Hematopoietic multipotent progenitor cell treated with erythropoietin and hydrocortisone succinate and interleukin-3 and kit ligand, for 6 days (in vitro differentiated cells): ENCODE measurements around the gene IGF1R.

Experiments used
- DNase-seq: peaks from one replicate; pipeline ENCODE4 v3.0.0-alpha.2; 2015

Gene IGF1R

DNA sequence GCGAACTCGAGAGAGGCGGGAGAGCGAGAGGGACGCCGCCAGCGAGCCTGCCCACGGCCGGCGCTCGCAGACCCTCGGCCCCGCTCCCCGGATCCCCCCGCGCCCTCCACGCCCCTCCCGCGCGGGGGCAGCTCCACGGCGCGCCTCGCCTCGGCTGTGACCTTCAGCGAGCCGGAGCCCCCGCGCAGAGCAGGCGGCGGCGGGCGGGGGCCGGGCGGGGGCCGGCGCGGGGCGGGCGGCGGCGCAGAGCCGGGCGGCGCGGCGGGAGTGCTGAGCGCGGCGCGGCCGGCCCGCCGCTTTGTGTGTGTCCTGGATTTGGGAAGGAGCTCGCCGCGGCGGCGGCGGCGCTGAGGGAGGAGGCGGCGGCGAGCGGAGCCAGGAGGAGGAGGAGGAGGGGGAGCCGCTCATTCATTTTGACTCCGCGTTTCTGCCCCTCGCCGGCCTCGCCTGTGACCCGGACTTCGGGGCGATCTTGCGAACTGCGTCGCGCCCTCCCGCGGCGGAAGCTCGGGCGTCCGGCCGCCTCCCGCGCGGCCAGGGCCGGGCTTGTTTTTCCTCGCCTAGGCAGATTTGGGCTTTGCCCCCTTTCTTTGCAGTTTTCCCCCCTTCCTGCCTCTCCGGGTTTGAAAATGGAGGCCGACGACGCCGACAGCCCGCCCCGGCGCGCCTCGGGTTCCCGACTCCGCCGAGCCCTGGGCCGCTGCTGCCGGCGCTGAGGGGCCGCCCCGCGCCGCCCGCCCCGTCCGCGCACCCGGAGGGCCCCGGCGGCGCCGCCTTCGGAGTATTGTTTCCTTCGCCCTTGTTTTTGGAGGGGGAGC lies 524 bp downstream of the IGF1R start:
- peak; percentile 55 for DNase-seq

- DNase-seq: peak; percentile 62
Measured at GRCh38 chr15:98649472-98650416, 1.4 kb downstream of the IGF1R start.

DNA sequence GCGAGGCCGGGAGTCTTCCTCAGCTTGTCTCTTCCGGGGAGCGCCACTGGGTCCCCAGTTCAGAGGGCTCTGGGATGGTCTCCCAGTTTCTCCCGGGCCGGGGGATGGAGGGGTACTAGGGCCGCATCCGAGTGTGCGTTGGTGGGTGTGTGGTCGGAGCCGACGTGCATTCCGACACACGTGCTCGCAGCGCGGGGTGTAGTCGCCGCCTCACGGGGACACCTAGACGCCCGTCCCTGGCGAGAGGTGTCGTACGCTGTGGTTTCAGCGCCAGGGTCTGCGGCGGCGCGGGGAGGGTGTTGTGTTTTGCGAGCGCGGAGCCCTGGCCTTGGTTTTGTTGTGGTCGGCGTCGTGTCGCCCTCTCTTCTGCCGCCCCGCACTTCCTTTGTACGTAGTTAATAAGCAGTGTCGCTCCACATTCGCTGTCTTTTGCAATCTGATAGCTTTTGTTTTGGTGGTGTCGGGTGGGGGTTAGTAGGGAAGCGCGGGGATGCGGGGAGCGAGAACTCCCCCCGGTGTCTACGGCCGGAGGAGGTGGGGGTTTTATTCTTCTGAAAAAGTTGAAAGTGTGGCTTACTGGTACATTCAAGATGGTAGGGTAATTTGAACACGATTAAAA lies 2.2 kb downstream of the IGF1R start:
- DNase-seq: peak; percentile 54

DNA sequence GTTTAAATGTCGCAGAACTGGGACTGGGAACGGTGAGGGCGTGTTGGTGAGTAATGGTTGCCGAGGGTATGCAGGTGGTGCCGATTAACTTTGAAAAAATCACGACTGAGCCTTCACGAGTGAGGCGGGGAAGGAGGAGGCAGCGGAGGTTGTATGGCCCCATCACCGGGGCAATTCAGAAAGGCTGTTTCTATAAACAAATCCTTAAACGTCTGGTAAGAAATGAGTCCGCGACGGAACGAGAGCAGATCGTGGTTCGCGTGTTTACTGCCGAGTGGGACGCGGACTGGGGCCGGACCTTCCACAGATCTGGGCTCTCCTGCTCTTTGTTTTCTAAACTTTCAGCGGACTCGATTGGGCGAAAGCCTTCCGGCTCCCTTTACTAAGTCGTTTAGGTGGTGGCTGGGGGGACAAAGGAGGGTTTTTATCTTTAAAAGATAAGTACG lies 2.7 kb downstream of the IGF1R start:
- peak; percentile 18 for DNase-seq

DNA sequence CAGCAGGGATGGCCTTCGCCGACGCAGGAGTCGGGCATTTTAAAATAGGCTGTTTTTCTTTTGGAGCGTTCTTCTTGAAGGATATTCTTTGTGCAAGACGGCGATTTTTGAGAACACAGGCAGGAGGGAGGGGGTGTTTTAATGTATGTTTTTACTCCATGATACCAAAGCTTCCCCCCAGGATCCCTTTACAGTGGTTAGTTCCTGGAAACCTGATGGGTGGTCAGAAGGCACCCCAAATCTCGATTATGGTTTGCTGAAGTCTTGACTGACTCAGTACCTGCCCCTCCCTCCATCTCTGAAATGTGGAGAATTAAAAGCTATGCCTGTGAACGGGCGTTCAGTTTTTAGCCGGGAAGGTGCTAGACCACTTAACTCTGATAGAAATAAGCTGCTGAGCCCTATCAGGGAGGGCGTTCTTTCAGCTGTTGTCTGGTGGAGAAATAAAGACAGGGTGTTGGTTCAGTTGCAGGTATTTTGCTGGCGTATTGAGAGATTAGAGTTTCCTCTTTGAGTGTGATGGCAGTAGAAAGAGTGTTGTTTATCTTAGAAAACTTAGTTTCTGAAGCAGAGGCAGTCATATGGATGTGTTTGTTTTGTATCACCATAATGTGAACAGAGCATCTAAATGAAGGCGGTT lies 3.4 kb downstream of the IGF1R start:
- peak; percentile 64 for DNase-seq

DNA sequence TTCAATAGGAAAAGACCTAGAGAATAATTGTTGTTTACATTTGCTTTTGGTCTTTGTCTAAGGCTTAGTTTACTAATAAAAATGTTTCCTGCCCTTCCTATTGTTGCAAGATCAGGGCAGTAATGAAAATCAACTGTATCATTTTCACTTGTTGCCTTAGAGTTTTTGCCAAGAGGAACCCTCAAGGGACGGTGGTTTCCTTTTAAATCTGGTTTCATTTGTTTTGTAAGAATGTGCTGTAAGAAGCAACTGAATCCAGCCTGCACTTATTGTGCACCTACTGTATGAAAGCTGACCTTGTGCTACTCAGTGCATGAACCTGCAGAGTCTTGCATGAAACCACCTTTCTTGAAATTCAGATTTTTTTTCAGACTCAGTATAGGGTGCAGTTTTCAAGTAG lies 5.3 kb downstream of the IGF1R start:
- DNase-seq: no peak

DNA sequence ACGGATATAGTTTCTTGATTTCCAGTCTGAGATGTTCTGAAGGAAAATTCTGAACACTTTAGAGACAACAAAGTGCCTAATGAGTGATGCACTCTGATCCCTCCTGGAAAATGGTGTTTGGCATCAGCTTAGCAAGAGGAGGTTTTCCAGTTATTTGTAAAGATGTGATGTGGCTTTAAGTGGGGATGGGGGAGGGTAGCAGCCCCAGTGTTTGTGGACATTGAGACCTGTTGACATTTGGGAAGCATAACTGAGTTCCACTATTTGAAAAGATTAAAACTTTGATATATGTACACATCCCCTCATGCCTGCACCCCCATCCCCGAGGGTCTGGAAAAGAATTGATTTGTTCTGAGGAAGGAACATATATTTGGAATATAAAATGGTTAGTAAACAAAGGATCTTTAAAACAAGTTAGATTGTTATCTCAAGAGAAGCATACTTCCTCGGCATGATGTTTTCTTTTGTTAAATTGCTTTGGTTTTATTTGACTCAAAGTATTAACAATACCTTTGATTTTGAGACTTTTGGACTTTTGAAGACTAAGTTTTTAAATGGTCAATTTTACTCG lies 6.5 kb downstream of the IGF1R start:
- no peak for DNase-seq

DNA sequence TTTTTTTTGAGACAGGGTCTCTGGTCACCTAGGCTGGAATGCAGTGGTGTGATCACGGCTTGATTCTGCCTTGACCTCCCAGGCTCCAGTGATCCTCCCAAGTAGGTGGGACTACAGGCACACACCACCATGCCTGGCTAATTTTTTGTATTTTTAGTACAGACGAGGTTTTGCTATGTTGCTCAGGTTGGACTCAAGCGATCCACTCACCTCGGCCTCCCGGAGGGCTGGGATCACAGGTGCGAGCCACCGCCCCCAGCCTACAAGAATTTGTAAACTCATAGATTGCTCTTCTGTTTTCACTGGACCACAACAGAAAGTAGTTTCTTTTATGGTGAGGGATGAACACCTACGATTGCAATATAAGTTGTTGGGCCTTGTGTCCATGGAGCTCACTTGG lies 7.4 kb downstream of the IGF1R start:
- no peak for DNase-seq

DNA sequence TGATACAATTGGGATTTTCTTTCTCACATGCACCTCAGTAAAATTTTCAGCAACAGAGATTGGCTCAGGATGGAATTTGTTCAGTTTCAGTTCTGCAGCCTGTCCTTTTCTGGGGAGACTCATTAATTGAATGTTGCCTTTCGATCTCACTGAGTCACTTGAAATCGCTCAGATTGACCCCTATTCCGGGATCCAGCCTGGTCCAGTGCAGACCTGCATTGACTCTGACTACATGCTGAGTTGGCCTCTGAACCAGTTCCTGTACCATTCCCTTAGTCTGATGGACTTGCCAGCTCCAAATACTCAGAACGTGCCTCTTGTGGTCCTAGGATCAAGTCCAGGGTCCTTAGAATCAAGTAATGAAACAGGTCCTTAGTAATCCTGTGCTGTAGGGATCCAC lies 9.4 kb downstream of the IGF1R start:
- no peak for DNase-seq

GRCh38 chr15:98658831-98659699 lies 10.7 kb downstream of the IGF1R start:
- peak; percentile 80 for DNase-seq

GRCh38 chr15:98660055-98660454 lies 11.7 kb downstream of the IGF1R start:
- no peak for DNase-seq

GRCh38 chr15:98663045-98663444 lies 14.7 kb downstream of the IGF1R start:
- no peak for DNase-seq

- no peak for DNase-seq
Measured at GRCh38 chr15:98663606-98664005, 15.3 kb downstream of the IGF1R start.

GRCh38 chr15:98666441-98666840 lies 18.1 kb downstream of the IGF1R start:
- no peak for DNase-seq

DNA sequence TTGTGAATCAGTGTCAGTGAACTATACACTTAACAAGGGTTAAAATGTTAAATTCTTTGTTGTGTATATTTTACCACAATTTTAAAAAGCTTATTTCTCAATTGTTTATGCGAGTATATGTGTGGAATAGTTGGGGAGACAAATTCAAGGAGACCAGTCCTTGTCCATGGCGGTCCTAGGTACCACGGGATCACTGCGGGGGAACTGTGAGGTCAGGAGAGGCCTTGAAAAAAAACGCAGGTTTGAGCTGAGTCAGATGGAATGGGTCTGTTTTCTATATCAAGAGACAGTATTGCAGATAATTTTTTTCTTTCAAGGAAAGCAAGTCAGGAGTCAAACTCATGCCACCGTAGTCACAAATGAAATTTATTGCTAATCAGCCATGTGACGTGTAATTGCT lies 18.5 kb downstream of the IGF1R start:
- no peak for DNase-seq

- DNase-seq: no peak
Measured at GRCh38 chr15:98667521-98668179, 19.3 kb downstream of the IGF1R start.

DNA sequence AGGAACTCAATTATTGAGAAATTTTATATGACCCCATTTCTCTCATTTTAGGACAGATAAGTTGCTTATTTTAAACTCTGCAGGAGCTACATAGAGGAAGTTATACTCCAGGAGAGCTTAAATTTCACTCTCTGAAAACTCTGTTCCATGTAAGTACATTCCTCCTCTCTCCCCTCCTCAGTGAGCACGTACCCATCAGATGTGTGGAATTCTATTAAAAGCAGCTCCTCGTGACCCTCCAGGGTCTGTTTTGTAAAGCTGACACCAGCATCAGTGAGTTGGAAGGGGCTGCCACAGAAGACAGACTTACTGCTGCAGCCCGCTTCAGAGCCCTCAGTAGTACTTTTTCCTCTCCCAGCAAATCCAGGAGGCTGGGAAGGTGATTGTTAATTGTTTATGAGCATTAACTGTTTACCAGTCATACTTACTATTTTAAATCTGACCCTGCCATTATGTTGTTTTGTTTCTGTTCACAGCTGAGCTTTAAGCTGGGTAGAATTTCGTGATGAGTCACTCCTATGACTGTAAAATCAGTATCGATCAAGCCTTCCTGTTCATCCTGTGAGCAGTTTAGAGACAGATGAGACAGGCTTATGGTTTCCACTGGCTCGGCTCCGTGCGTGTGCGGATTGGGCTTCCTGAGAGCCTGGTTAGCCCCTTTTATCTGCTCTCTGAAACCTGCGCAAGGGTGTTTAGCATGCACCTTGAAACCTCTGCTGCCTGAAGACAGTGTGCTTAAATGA lies 20.4 kb downstream of the IGF1R start:
- peak; percentile 10 for DNase-seq

GRCh38 chr15:98669638-98670037 lies 21.3 kb downstream of the IGF1R start:
- no peak for DNase-seq

DNA sequence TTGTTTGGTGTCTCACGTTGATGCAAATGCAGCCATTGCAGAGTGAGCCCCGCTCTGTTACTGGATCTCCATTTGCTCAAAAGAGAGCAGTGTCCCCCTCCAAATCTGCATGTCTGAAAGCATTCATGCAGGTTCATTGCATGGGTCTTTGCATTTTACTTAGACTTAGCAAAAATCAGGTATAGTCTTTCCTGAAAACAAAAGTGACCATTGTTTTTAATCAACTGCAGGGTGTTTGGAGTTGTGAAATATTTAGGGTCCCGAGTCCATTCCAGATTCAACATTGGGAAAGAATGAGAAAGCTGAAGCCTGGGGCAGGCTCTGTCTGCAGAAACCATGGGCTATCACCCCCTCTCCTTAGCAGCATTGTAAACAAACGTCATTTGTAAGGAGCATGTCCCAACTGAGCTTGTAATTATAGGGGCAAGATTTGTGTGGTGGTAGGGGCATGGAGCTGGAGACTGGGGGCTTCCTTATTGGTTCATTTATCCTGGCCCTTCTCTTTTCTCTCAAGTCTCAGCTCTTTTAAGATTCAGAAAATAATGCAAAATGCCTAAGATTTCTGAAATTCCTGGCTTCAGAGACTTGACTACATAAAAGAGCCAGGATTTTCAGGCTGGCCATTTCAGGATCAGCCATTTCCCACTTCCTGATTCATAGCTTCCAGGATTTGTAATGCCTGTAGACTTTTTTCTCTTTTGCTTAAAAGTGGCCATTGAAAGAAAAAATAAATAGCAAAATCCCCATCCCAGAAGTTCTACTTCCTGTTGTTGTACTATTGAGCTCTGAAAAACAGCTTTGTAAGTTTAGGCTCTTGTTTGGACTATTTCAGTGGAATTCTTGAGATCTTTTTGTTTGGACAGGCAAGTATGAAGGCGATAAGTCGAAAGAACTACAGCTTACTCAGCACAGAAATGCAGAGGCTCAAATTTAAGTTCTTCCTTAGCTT lies 23.0 kb downstream of the IGF1R start:
- no peak for DNase-seq
